GM23338 (cell line): ENCODE measurements around the gene DNAL4. TPM values are rescaled to one million over a fixed set of nuclear protein-coding genes. Genes with fewer than 3 reads are reported as not detected.

Experiments
- ATAC-seq: fragments of 200-7000 bp; cut with Tn5 transposase; 3 replicates; pipeline ENCODE4 v1.9.1; 2020
- DNase-seq: peaks from one replicate; pipeline ENCODE4 v3.0.0-alpha.2; 2015; ENCODE audit warnings: low spot score
- H2AFZ ChIP-seq: fragments of 200-600 bp; sonication (generic); 2 replicates; pipeline ENCODE4 v1.8.0; 2016; ENCODE audit warnings: antibody characterized with exemption, mild to moderate bottlenecking, moderate library complexity
- H3F3A ChIP-seq: fragments of 200-600 bp; sonication (generic); replicated peaks from 2 replicates; pipeline ENCODE4 v1.8.0; 2017; ENCODE audit warnings: antibody characterized with exemption, mixed run types, low read depth
- H3K27ac ChIP-seq: fragments of 200-600 bp; sonication (generic); 2 replicates; pipeline ENCODE4 v1.6.1; 2016; ENCODE audit warnings: low read depth
- H3K27me3 ChIP-seq: fragments of 200-600 bp; sonication (generic); 2 replicates; pipeline ENCODE4 v1.8.0; 2016; ENCODE audit warnings: mild to moderate bottlenecking, mixed run types, moderate library complexity; ENCODE audit not compliant: insufficient read depth
- H3K36me3 ChIP-seq: fragments of 200-600 bp; sonication (generic); 2 replicates; pipeline ENCODE4 v1.8.0; 2016; ENCODE audit warnings: mild to moderate bottlenecking; ENCODE audit not compliant: insufficient read depth
- H3K4me1 ChIP-seq: fragments of 200-600 bp; sonication (generic); 2 replicates; pipeline ENCODE4 v1.8.0; 2016; ENCODE audit warnings: mild to moderate bottlenecking, moderate library complexity; ENCODE audit not compliant: insufficient read depth
- H3K4me2 ChIP-seq: fragments of 200-600 bp; sonication (generic); 2 replicates; pipeline ENCODE4 v1.7.1; 2017; ENCODE audit warnings: mixed run types
- H3K4me3 ChIP-seq: fragments of 200-600 bp; sonication (generic); 2 replicates; pipeline ENCODE4 v1.6.1; 2016; ENCODE audit warnings: mixed run types
- H3K79me2 ChIP-seq: fragments of 200-600 bp; sonication (generic); replicated peaks from 2 replicates; pipeline ENCODE4 v1.8.0; 2017; ENCODE audit warnings: mild to moderate bottlenecking; ENCODE audit not compliant: insufficient read depth
- H3K9me2 ChIP-seq: fragments of 200-600 bp; sonication (generic); 2 replicates; pipeline ENCODE4 v1.8.0; 2017; ENCODE audit not compliant: insufficient read depth
- H4K20me1 ChIP-seq: fragments of 200-600 bp; sonication (generic); replicated peaks from 2 replicates; pipeline ENCODE4 v1.8.0; 2017; ENCODE audit warnings: mild to moderate bottlenecking; ENCODE audit not compliant: insufficient read depth
- H3K27ac Mint-ChIP-seq: 2 replicates; pipeline ENCODE4 v1.8.0; 2020; ENCODE audit warnings: inconsistent platforms, mild to moderate bottlenecking, moderate library complexity, mixed read lengths
- H3K27me3 Mint-ChIP-seq: 3 replicates; pipeline ENCODE4 v1.8.0; 2022; ENCODE audit warnings: low read depth, mild to moderate bottlenecking, moderate library complexity, mixed read lengths, inconsistent platforms; ENCODE audit not compliant: insufficient read depth, poor library complexity
- H3K36me3 Mint-ChIP-seq: 3 replicates; pipeline ENCODE4 v1.8.0; 2021; ENCODE audit warnings: low read depth, mild to moderate bottlenecking, inconsistent platforms, moderate library complexity, mixed read lengths
- H3K4me1 Mint-ChIP-seq: 3 replicates; pipeline ENCODE4 v1.8.0; 2020; ENCODE audit warnings: mild to moderate bottlenecking, inconsistent platforms, mixed read lengths
- H3K4me3 Mint-ChIP-seq: 3 replicates; pipeline ENCODE4 v1.8.0; 2021; ENCODE audit warnings: moderate library complexity, mild to moderate bottlenecking, inconsistent platforms, mixed read lengths
- H3K9me3 Mint-ChIP-seq: 3 replicates; pipeline ENCODE4 v1.8.0; 2020; ENCODE audit warnings: moderate library complexity, mild to moderate bottlenecking, inconsistent platforms, mixed read lengths
- CREB1 ChIP-seq: fragments of 250-450 bp; sonication (Bioruptor Pico); IDR thresholded peaks from 2 replicates; pipeline ENCODE4 v1.5.0; 2020; ENCODE audit warnings: low read depth, mild to moderate bottlenecking, moderate library complexity
- EZH2 ChIP-seq: fragments of 200-600 bp; sonication (generic); IDR thresholded peaks from one replicate; pipeline ENCODE4 v1.8.0; 2017; ENCODE audit warnings: antibody characterized with exemption, mild to moderate bottlenecking, low read depth; ENCODE audit not compliant: unreplicated experiment
- EZH2phosphoT487 ChIP-seq: fragments of 200-600 bp; sonication (generic); IDR thresholded peaks from one replicate; pipeline ENCODE4 v1.8.1; 2018; ENCODE audit warnings: antibody characterized with exemption; ENCODE audit not compliant: unreplicated experiment
- JUNB ChIP-seq: IDR thresholded peaks from one replicate; pipeline ENCODE4 v1.6.1; 2016; ENCODE audit warnings: antibody characterized with exemption; ENCODE audit not compliant: unreplicated experiment
- NANOG ChIP-seq: IDR thresholded peaks from 2 replicates; pipeline ENCODE4 v1.6.1; 2016; ENCODE audit warnings: antibody characterized with exemption, borderline replicate concordance
- STAT1 ChIP-seq: IDR thresholded peaks from one replicate; pipeline ENCODE4 v1.6.1; 2016; ENCODE audit warnings: antibody characterized with exemption; ENCODE audit not compliant: unreplicated experiment
- ZNF114 ChIP-seq: fragments of 250-450 bp; sonication (Bioruptor Pico); IDR thresholded peaks from 2 replicates; pipeline ENCODE4 v1.5.0; 2020; ENCODE audit warnings: mild to moderate bottlenecking, moderate library complexity
- ZNF331 ChIP-seq: fragments of 250-450 bp; sonication (Bioruptor Pico); IDR thresholded peaks from 2 replicates; pipeline ENCODE4 v1.5.0; 2020; ENCODE audit warnings: low read depth, mild to moderate bottlenecking, moderate library complexity
- ZNF462 ChIP-seq: fragments of 250-450 bp; sonication (Bioruptor Pico); IDR thresholded peaks from 2 replicates; pipeline ENCODE4 v1.5.0; 2020; ENCODE audit warnings: mild to moderate bottlenecking, moderate library complexity
- polyA plus RNA-seq: library from polyadenylated mRNA; unstranded; fragments of >200 nt; fragmentation: Nextera tagmentation; extraction: Ambion mirVana; gene quantifications from 2 replicates; pipeline ENCODE4 v1.2.1, GENCODE V29; 2016
- total RNA-seq: library from RNA; depleted of rRNA; stranded (reverse); fragments of >200 nt; shearing (Covaris generic); gene quantifications from 2 replicates; pipeline ENCODE4 v1.2.3, GENCODE V29; 2014
- TF ChIP-seq, protein P1 (sequence below): IDR thresholded peaks from one replicate; pipeline ENCODE4 v1.6.1; 2018; ENCODE audit warnings: antibody characterized with exemption; ENCODE audit not compliant: unreplicated experiment
- TF ChIP-seq, protein P2 (sequence below): IDR thresholded peaks from 2 replicates; pipeline ENCODE4 v1.6.1; 2016; ENCODE audit warnings: antibody characterized with exemption
- TF ChIP-seq, protein P3 (sequence below), 2 experiments: fragments of 200-600 bp in 1 of 2; sonication (generic) in 1 of 2; conservative IDR thresholded peaks; 2 replicates each; pipeline versions ENCODE4 v1.5.1 to v1.6.1; 2016 to 2017; ENCODE audit warnings: antibody characterized with exemption in 2 of 2, low read depth in 2 of 2, mild to moderate bottlenecking in 2 of 2, moderate library complexity in 1 of 2

The DNAL4 gene
- total and polyA plus RNA-seq, 2 experiments from 2014 or later = 9.3 to 10.0 TPM

DNA sequence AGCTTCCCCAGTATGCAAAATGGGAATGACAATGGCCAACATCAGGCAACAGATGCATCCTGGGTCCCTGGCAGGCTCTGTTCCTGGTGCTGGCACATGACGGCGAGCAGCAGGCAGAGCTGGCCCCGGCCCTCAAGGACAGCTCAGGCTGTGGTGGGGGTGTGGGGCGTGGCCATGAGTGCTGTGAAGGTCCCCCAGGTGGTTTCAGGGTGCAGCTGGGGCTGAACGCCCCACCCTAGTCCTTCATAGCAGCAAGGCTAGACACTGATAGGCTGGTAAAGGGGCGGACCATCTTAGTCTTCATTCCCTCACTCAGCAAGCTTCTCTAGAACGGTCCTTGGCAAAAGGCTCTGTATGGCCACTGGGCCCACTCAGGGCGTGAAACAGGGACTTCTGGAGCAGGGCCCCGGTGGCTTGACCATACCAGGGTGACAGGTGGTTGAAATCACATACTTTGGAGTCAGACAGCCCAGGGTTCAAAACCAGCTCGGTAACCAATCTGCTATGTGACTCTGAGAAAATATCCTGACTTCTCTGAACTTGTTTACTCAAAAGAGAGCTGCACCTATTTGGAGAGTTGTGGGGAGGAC is 34.8 kb upstream of the DNAL4 start:
- Histone ChIP-seq H3K27ac (no peak overlapping the region), H3K36me3 (no peaks in the 10 kb centered on the region), H3K9me2 (no peaks in the 10 kb centered on the region), H4K20me1 (no peaks in the 10 kb centered on the region; the same call in 1 of the 2 replicates), H3K4me1 (no peaks in the 10 kb centered on the region), H2AFZ (no peak overlapping the region), H3F3A (no peaks in the 10 kb centered on the region), H3K4me2 (no peak overlapping the region), H3K27me3 (no peaks in the 10 kb centered on the region), H3K79me2 (no peaks in the 10 kb centered on the region), H3K4me3 (no peak overlapping the region)
- TF ChIP-seq, protein P1, sequence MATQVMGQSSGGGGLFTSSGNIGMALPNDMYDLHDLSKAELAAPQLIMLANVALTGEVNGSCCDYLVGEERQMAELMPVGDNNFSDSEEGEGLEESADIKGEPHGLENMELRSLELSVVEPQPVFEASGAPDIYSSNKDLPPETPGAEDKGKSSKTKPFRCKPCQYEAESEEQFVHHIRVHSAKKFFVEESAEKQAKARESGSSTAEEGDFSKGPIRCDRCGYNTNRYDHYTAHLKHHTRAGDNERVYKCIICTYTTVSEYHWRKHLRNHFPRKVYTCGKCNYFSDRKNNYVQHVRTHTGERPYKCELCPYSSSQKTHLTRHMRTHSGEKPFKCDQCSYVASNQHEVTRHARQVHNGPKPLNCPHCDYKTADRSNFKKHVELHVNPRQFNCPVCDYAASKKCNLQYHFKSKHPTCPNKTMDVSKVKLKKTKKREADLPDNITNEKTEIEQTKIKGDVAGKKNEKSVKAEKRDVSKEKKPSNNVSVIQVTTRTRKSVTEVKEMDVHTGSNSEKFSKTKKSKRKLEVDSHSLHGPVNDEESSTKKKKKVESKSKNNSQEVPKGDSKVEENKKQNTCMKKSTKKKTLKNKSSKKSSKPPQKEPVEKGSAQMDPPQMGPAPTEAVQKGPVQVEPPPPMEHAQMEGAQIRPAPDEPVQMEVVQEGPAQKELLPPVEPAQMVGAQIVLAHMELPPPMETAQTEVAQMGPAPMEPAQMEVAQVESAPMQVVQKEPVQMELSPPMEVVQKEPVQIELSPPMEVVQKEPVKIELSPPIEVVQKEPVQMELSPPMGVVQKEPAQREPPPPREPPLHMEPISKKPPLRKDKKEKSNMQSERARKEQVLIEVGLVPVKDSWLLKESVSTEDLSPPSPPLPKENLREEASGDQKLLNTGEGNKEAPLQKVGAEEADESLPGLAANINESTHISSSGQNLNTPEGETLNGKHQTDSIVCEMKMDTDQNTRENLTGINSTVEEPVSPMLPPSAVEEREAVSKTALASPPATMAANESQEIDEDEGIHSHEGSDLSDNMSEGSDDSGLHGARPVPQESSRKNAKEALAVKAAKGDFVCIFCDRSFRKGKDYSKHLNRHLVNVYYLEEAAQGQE = no peak
- no peak for TF ChIP-seq CREB1
- no peak for TF ChIP-seq EZH2phosphoT487
- TF ChIP-seq NANOG = no peak
- TF ChIP-seq EZH2 = no peak
- no peak for TF ChIP-seq STAT1
- TF ChIP-seq ZNF114 (CRISPR knock-in tag) = no peak
- TF ChIP-seq, protein P2, sequence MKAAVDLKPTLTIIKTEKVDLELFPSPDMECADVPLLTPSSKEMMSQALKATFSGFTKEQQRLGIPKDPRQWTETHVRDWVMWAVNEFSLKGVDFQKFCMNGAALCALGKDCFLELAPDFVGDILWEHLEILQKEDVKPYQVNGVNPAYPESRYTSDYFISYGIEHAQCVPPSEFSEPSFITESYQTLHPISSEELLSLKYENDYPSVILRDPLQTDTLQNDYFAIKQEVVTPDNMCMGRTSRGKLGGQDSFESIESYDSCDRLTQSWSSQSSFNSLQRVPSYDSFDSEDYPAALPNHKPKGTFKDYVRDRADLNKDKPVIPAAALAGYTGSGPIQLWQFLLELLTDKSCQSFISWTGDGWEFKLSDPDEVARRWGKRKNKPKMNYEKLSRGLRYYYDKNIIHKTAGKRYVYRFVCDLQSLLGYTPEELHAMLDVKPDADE = no peak
- no peak for TF ChIP-seq JUNB
- TF ChIP-seq ZNF462 = no peak
- TF ChIP-seq, protein P3, sequence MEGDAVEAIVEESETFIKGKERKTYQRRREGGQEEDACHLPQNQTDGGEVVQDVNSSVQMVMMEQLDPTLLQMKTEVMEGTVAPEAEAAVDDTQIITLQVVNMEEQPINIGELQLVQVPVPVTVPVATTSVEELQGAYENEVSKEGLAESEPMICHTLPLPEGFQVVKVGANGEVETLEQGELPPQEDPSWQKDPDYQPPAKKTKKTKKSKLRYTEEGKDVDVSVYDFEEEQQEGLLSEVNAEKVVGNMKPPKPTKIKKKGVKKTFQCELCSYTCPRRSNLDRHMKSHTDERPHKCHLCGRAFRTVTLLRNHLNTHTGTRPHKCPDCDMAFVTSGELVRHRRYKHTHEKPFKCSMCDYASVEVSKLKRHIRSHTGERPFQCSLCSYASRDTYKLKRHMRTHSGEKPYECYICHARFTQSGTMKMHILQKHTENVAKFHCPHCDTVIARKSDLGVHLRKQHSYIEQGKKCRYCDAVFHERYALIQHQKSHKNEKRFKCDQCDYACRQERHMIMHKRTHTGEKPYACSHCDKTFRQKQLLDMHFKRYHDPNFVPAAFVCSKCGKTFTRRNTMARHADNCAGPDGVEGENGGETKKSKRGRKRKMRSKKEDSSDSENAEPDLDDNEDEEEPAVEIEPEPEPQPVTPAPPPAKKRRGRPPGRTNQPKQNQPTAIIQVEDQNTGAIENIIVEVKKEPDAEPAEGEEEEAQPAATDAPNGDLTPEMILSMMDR (conservative IDR thresholded peaks at IDR 0.05; ENCODE audit: low read depth in 2 of 2) = no peak
- no peak for TF ChIP-seq ZNF331 (CRISPR knock-in tag)
- Mint-ChIP-seq H3K27me3 (peaks cover 15% of the 10 kb centered on the region), H3K4me3 (no peak overlapping the region), H3K9me3 (no peaks in the 10 kb centered on the region), H3K27ac (no peak overlapping the region), H3K36me3 (no peaks in the 10 kb centered on the region; the same call in 2 of the 3 replicates), H3K4me1 (peaks cover 6% of the 10 kb centered on the region)
- DNase-seq (no peak), ATAC-seq (no peak)
